Stimulated activated CD4-positive, alpha-beta T cell treated with anti-CD3 and anti-CD28 coated beads, Interleukin-1b, Interleukin-23, amount 100 ng/mL, for 24 hours (primary cell): ENCODE data around the gene FBLN2.
"Not testable (repeated sequence)": the region's sequence is repeated elsewhere in the genome, so short reads cannot be mapped to it uniquely, and the experiment has no call there.

ENCODE experiments used
- DNase-seq, 4 experiments: peaks; one replicate each; pipeline ENCODE4 v3.0.0-alpha.2; 2020; ENCODE audit warnings: low read depth in 4 of 4, low spot score in 1 of 4

FBLN2 gene

DNA sequence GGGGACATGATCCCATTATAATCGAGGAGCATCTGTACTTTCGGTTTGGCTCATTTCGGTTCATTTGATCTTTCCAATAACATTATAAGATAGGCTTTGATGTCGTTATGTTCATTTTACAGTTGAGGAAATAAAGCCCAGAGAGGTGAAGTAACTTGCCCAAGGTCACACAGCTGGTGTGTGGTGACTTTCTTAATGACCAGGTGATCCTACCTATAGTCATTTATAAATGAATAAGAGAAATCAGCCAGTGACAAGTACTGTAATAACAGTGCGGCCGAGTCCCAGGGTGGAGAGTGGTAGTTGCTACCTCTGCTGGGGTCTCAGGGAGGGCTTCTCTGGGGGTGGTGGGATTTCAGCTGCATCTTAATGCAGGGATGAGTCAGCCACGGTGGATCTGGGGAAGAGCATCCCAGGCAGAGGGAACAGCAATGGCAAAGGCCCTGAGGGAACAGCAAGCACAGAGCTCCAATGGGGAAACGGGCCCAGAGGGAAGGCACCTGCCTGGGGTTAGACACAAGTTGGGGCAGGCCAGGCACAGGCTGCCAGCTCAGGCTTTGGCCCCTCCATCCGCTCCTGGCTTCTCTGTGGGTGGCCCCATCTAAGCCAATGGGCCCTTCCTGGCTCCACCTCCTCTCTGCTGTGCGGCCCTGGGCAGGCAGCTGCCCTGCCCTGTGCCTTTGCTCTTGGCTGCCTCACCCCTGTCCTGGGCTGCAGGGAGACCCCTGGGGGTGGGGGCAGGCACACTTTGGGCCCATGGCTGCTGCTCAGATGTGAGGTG is 1.1 kb upstream of the FBLN2 start:
- no peak for DNase-seq

DNA sequence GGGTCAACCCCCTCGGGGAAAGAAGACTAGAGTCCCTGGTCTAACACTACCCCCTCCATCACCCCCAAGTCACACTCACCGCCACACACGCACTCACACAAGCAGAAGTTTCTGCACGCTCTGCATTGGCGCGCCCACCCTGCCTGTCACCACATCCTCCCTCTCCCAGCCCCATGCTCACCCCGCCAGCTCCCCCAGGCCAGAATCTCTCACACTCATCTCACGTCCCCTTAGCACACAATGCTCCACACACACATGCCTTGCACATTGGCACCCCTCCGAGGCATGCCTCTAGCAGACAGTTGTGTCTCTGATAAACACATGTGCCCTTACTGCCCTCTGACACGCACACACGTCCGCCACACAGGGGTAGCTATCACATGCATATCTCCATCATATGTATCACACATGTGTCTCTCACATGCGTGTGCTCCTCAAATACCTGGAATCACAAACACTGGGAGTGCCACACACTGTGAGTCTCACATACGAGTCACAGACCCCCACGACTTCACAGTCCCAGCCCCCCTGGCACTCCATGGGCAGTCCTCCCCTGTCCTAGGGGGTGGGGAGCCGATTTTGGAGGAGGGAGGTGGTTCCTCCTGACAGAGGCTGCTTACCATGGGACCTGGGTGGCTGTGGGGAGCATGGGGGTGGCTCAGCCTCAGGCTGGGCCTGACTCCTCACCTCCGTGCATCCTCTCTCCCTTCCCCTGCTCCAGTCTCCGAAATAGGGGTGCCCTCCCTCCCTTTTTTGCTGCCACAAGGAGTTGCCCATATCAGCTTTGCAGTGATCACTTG is 898 bp downstream of the FBLN2 start:
- no peak for DNase-seq

DNA sequence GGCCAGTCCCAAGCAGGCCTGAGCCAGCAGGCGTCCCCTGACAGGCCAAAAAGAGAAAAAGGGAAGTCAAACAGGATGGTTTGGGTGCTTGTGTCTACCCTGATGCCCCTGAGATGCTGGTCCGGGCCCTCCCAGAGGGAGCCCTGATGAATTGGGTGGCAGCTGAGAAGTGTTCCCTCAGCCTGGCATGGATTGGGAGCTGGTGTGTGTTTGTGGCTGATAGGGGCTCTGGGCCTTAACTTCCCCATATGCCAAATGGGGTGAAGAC is 1.4 kb downstream of the FBLN2 start:
- DNase-seq: no peak

DNA sequence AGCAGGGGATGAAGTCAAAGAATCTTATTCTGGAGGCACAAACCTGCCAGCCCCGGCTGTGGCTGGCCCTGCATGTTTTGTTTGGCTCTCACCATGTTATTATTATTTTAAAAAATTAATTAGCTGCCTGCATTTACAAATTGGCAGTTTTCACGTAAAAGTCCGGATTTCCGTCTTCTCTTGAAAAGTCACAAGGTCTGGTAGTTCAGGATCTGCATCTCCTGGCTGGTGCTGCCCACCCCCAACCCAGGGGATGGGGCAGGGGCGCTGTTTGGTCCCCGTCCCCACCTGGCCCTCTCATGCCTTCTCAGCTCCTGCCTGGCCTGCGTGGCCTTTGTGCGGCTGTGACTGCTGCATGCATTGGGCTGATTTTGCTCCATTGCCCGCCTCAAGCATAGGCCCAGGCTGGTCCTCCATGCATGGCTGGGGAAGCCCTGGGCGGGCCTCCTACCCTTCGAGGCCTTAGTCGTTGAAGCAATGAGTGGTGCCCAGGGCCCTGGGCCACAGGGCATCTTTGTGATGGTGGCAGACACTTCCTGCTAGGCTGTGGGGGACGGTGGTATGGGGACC is 2.0 kb downstream of the FBLN2 start:
- no peak for DNase-seq

DNA sequence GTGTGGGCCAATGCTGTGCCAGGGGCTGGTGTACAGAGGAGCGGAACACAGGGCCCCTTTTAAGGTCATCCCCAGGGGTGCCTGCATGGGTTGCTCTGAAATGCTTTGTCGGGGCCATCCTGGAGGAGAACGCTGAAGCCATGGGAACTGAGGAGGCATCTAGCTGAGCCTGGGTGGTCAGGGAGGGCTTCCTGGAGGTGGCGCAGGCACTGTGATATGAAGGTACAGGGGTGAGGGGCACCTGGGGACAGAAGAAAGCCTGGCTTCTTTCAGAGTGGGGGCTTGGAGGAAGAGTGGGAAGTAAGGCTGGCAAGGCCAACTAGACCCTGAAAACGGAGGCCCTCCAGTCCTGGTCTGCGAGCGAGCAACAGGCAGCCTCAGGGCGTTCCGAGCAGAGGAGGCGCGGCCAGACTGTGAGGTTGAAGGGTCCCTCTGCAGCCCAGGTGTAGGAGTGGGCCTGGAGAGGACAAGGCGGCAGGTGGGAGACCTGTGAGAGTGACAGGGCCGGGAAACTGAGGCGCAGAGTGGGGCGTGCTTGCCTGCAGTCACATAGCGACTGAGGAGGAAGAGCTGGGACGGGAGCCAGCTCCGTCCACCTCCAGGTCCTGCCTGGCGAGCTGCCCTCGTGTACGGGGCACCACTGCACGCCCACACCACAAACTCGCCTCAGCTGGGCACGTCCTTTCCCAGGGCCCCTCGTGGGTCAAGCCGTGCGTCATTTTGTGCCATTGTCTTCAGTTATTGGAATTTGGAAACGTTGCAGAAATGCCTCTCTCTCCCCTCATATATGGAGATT is 4.1 kb downstream of the FBLN2 start:
- no peak for DNase-seq

DNA sequence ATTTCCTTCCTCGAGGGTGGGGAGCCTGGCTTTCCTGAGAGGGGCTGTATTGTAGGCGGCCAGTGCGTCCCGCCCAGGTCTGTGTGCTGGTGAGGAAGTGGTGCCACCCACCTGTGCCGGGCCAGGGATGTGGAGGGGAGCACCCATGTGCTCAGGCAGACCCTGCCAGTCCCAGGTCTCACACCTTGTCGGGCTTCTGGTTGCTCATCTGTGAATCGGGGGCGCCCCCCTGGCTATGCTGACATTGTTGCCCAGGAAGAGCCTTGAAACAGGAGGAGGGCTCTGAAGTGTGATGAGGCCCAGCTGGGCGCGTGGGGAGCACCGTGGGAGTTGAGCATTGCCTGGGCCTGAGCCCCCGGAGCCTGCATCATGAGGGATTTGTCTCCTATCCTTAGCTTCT is 4.8 kb downstream of the FBLN2 start:
- no peak for DNase-seq

DNA sequence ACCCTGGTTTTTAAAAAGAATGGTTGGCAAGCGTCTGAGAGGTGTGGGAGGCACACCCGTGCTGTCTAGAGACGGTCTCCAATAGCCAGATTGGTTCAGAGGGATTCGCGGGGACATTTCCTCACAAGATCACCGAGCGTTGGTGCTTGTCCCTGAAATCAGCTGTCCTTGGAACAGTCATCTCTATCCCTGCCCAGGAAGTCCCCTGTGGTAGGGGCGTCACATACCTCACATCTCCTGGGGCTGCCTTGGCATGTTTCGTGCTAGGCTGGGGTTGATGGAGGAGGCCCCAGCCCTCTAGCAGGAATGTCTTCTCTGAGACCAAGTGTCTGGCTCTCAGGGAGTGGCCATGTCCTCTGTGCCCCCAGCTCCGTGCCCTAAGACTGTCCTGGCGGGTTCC is 6.8 kb downstream of the FBLN2 start:
- DNase-seq: no peak

DNA sequence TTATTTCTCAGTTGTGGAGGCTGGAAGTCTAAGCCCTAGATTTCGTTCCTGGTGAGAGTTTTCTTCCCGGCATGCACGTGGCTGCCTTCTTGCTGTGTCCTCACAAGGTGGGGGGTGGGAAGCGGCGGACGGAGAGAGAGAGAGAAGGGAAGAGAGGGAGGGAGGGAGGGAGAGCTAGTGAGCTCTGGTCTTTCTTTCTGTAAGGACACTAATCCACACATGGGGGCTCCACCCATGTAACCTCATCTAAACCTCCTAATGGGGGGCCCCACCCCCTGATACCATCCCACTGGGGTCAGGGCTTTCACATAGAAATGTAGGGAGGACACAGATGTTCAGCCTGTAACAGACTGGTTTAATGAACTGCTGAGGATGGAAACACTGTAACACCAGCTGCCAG is 7.3 kb downstream of the FBLN2 start:
- DNase-seq: no peak

DNA sequence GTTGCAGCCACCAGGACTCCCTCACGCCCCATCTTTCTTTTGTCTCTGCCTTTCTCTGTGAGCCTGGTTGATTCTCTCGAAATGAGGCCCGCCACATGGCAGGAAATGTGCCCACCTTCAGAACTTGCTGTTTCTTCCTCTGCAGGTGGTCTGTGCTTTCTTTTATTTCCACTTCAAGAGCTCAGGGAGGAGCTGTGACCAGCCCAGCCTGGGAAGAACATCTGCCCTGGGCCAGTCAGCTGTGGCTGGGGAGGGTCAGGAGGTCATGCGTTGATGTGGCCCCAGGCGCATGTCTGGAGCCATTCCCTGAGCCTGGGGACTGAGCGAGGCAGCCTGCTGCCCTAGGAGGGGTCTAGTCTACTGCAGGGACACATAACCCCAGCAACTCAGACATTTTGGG is 8.0 kb downstream of the FBLN2 start:
- no peak for DNase-seq

DNA sequence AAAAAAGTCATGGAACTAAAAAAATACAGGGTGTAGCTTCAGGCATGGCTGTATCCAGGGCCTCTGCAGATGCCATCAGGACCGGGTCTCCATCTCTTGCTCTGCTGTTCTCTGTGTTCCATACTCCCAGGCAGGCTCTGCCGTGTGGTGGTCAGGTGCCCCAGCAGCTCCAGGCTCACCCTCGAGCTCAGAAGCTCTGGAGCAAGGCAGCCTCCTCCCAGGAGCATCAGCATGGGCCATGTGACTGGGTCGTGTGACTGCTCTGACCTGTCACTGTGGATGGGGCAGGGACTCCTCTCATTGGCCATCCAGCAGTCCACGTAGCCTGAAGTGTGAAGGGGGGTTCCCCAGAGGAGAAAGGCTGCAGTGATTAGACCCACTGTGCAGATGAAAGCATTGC is 8.5 kb downstream of the FBLN2 start:
- no peak for DNase-seq

DNA sequence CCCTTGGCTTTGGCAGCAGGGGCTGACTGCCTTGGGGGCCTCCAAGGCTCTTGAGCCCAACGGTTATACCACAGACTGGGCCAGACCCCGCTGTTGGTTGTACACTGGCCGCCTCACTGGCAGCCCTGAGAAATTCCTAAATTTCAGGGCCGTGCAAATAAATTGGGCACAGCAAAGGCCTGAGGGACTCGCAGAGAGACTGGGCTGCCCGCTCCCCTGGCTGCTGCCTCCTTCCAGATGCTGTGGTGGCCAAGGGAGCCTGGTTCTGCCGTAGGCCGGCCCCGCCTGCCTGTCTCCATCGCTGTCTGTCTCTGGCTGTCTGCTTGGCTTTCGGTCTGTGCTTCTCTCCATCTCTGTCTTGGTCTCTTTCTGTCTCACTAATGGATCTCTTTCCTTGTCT is 9.0 kb downstream of the FBLN2 start:
- no peak for DNase-seq

DNA sequence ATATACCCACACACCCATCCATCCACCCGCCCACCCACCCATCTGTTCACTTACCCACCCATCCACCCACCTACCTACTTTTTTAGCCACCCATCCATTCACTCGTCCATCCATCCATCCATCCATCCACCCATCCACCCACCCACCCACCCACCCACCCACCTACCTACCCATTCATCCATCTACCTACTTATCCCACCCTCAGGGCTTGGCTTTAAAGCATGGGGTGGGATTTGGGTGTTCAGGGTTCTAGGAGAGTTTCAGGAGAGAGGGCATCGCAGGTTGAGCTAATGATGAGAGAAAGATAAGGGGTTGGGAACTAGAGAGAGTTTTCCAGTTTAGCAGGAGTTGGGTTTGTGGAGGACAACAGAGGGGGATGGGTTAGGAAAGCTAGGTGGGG is 9.7 kb downstream of the FBLN2 start:
- no peak for DNase-seq

DNA sequence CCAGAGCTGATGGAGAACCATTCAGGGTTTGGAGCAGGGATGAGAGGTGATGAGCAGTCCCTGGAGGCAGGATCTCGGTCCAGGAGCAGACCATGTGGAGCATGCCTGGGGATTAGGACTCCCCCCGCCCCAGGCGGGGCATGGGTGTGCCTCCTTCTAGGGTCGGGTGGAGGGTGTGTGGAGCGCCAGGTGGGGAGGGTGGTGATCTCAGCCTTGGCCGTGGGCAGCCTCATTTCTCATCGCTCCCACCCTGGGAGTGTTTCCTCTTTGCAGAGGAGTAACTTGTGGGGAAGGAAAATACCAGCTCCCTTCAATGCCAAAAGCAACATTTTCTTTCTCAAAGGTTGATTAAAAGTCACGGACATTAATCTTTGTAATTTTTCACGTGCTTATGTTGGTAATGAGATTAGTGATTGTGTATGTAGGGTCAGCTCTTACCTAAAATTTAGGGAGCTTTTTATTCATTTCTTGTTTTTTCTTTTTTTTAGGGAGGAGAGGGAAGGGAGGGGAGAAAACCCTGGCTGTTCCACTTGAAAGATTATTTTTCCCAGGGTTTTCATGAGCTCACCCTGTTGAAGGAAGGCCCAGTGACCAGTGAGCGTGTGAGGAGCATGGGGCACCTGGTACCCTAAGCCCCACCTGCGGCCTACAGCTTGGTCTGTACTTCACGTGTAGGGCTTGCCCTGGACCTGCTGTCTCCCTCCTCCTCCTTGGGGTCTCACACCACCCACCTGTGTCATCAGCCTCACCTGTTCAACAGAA is 11.0 kb downstream of the FBLN2 start:
- DNase-seq: no peak

DNA sequence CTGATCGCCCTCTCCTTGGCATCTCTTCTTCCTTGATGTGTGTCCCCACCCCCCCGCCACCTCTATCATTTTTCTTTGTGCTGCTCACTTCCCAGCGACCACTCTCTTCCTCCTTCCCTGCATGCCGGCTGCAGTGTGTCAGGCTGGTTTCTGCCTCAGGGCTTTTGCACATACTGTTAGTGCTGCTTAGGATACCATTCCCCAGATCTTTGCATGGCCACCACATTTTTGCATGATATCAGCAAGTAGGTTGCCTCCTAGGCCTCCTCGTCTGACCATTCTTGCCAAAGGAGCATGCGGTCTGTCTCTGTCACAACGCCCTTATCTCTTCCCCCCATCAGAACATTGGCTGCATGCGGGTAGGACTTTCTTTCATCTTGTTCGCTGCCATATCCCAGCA is 12.5 kb downstream of the FBLN2 start:
- DNase-seq: no peak

DNA sequence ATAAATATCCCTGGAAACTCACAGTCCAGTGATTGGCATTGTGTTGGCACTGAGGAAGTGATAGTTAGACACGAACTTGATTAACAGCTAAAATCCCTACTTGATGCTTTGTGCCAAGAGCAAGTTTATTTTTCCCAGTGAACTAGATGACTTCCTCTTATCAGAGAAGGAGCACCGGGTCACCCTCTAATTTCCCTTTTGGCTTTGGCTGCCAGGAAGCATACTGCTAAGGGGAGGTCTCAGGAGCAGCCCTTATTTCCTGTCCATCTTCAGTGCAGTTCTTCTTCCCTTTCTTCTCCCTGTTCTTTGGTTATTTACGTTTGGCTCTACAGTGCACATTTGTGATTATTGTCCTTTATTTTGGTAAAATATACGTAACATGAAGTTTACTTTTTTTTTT is 13.0 kb downstream of the FBLN2 start:
- no peak for DNase-seq

DNA sequence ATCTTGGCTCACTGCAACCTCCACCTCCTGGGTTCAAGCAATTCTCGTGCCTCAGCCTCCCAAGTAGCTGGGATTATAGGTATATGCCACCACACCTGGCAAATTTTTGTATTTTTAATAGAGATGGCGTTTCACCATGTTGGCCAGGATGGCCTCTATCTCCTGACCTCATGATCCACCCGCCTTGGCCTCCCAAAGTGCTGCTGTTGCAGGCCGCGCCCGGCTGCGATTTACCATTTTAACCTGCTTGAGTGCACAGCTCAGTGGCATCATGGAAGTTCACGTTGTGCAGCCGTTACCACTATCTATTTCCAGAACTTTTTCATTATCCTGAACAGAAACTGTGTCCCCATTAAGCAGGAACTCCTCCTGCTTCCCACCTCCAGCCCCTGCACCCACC is 13.5 kb downstream of the FBLN2 start:
- not testable (repeated sequence) for DNase-seq

DNA sequence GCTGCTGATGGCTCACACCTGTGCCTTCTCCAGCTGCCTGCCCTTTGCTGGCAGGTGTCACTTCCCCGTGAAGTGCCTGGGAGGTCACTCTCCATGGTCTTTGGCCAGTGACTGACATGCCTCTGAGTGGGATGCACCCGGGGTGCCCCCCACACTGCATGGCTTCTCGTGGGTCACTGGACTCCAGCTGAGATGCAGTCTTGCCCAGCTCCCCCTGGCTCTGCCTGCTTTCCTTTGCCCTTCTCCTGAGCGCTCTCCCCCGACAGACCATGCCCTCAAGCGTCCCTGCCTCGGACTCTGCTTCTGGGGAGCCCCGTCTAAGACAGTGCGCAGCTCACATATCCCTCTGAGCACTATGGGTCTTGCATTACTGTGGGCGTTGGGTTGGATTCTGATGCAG is 14.4 kb downstream of the FBLN2 start:
- DNase-seq: no peak

DNA sequence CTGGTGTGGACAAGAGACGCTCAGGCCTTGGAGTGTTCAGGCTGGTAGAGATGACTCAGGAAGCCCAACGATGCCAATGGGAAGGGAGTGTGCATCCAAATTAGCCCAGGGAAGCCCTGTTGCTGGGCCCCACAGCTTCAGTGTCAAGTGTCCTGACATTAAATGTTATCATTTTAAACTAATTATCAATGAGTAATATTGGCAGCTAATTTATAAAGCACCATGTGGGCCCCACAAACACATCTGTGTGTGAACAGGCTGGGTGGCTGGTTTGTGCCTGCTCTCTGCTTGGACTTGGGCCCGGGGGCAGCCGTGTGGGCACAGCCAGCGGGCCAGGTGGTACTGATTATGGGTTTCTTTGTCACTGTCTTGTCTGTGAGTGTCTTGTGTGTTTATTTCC is 15.0 kb downstream of the FBLN2 start:
- no peak for DNase-seq

DNA sequence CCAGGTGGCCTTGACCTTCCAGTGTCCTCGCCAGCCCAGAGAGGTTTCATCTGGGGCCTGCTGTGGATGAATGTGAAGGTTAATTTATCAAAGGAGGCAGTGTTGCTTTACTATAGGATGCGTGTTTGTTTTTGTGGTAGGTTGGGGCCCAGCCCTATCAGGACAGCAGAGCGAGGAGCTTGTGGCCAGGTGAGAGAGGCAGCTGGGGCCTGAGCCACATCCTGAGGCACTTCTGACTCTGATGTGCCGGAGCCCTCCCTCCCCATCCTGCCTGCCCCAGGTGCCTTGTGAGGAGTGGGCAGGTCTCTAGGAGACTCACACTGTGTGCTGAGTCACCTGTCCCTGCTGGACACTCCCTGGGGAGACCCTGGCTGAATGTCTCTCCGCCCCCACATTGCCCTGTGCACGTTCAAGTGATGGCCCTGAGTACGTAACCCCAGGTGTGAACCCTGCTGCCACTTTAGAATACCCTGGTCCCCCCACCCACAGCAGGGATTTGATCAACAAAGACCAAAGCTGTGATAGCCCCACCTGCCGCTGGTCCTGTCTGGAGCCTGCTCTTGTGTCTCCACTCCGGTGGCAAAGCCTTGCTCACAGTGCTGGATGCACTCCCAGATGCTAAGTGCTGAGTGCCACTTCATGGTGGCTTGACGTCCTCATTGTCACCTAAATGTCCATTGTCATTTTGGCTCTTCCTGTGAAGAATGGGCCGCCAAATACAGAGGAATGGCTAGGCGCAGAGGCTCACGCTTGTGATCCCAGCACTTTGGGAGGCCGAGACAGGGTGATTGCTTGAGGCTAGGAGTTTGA is 16.0 kb downstream of the FBLN2 start:
- DNase-seq: no peak
